Activated CD4-positive, alpha-beta T cell treated with anti-CD3 and anti-CD28 coated beads, Interleukin-2, amount 10 ng/mL, durations not matched to agents 24 days and 14 days (primary cell): Measurements from ENCODE around the gene PLLP. TPM values are rescaled to one million over a fixed set of nuclear protein-coding genes. Genes with fewer than 3 reads are reported as not detected.
"Not testable (repeated sequence)": the region's sequence is repeated elsewhere in the genome, so short reads cannot be mapped to it uniquely, and the experiment has no call there.

Experiments
- DNase-seq: peaks from one replicate; pipeline ENCODE4 v3.0.0; 2022
- H3K27ac Mint-ChIP-seq: one replicate; pipeline ENCODE4 v1.8.0; 2022; ENCODE audit warnings: mild to moderate bottlenecking, mixed read lengths
- H3K27me3 Mint-ChIP-seq: one replicate; pipeline ENCODE4 v1.8.0; 2022; ENCODE audit warnings: mixed read lengths
- H3K36me3 Mint-ChIP-seq: one replicate; pipeline ENCODE4 v1.8.0; 2022; ENCODE audit warnings: low read depth, mild to moderate bottlenecking, mixed read lengths
- H3K4me1 Mint-ChIP-seq: one replicate; pipeline ENCODE4 v1.8.0; 2021; ENCODE audit warnings: mixed read lengths
- H3K4me3 Mint-ChIP-seq: one replicate; pipeline ENCODE4 v1.8.0; 2022; ENCODE audit warnings: mild to moderate bottlenecking, moderate library complexity, mixed read lengths
- H3K9me3 Mint-ChIP-seq: one replicate; pipeline ENCODE4 v1.8.0; 2021; ENCODE audit warnings: mixed read lengths
- intact Hi-C: fragments of 100-400 bp; cut with micrococcal nuclease; formaldehyde crosslinking; loops from one replicate; pipeline ENCODE4 v1.15.1; 2023
- total RNA-seq: library from RNA; stranded (reverse); gene quantifications from 2 replicates; pipeline ENCODE4 v1.2.3, GENCODE V29; 2022

Gene PLLP
- total RNA-seq, 1 donor from 2014 or later: not detected

- intact Hi-C loops: no loop called here
- H3K27ac Mint-ChIP-seq: peak overlapping the region; percentile 71
- DNase-seq: peak; percentile 83
- peaks cover 13% of the 10 kb centered on the region for H3K4me1 Mint-ChIP-seq
- no peaks in the 10 kb centered on the region for H3K36me3 Mint-ChIP-seq
- no peaks in the 10 kb centered on the region for H3K9me3 Mint-ChIP-seq
- H3K27me3 Mint-ChIP-seq: no peaks in the 10 kb centered on the region
- H3K4me3 Mint-ChIP-seq: peak overlapping the region; percentile 74
Measured at GRCh38 chr16:57297856-57298255, 13.4 kb upstream of the PLLP start.

GRCh38 chr16:57289391-57290257, 5.2 kb upstream of the PLLP start:
- DNase-seq: peak; percentile 60
- H3K4me3 Mint-ChIP-seq: peak overlapping the region; percentile 45
- H3K27me3 Mint-ChIP-seq: peaks cover 7% of the 10 kb centered on the region
- H3K27ac Mint-ChIP-seq: peak overlapping the region; percentile 62
- no peaks in the 10 kb centered on the region for H3K36me3 Mint-ChIP-seq
- H3K9me3 Mint-ChIP-seq: no peaks in the 10 kb centered on the region
- intact Hi-C loops: loop anchor here (10.0 kb wide), 1 partner anchor 105 kb away; the partner anchor contains the start of genes PSME3IP1 and RSPRY1
- peaks cover 18% of the 10 kb centered on the region for H3K4me1 Mint-ChIP-seq

DNA sequence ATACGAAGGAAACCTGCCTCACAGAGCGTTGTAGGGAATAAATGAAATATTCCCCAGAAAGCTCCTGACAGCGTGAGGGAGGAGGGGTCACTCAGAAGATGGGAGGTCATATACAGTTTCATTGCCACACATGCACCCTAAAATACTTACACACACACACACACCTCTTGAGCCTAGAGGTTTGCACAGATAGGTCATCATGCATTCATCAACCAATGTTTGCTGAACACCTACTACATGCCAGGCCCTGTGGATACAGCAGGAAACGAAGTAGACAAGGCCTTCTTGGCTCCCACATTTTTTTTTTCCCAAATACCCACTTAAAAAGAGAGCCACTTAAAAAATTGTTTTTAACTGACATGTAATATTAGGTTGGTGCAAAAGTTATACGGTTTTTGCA, 907 bp upstream of the PLLP start:
- DNase-seq: no peak
- peaks cover 34% of the 10 kb centered on the region for H3K27me3 Mint-ChIP-seq
- H3K4me1 Mint-ChIP-seq: peaks cover 25% of the 10 kb centered on the region
- H3K4me3 Mint-ChIP-seq: peak overlapping the region; percentile 77
- H3K27ac Mint-ChIP-seq: no peak overlapping the region
- H3K36me3 Mint-ChIP-seq: no peaks in the 10 kb centered on the region
- H3K9me3 Mint-ChIP-seq: no peaks in the 10 kb centered on the region
- intact Hi-C loops: loop anchor here (2.0 to 10.0 kb wide), 2 partner anchors 41 to 101 kb away; partner anchors contain the start of genes ARL2BP, PSME3IP1 and RSPRY1

DNA sequence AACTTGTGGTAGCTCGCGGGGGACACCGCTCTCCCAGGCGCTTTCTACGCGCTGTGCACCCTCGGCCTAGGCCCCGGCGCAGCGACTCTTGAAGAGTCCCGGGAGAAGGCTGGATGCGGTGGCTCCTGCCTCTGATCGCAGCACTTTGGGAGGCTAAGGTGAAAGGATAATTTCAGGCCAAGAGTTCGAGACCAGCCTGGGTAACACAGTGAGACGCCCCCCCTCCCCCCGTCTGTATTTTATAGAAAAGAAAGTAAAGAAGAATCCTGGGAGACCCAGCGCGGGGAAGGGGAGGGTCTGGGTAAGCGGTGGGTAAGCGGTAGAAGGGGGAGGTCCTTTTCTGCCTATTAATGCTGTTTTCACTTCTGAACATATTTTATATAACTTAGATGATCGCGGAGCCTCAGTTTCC, 486 bp upstream of the PLLP start:
- Mint-ChIP-seq H3K4me1 (peaks cover 25% of the 10 kb centered on the region), H3K27me3 (peaks cover 35% of the 10 kb centered on the region), H3K9me3 (no peaks in the 10 kb centered on the region), H3K4me3 (peak overlapping the region; percentile 77), H3K27ac (no peak overlapping the region), H3K36me3 (no peaks in the 10 kb centered on the region)
- intact Hi-C loops: loop anchor here (1.0 to 10.0 kb wide), 3 partner anchors 15 to 100 kb away; partner anchors contain the start of genes ARL2BP, PSME3IP1 and RSPRY1
- no peak for DNase-seq

DNA sequence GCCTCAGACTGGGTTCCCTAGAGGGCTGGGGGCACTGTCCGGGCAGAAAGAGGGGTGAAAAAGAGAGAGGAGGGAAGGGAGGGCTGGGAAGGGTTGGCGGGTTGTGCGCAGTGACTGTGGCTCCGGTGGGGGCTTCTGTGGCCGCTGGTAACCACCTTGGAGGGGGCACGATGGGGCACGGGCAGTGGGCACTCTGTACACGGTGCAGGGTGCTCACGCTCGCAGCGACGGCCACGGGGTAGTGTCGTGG, 588 bp downstream of the PLLP start:
- intact Hi-C loops: loop anchor here (1.0 to 10.0 kb wide), 3 partner anchors 16 to 99 kb away; partner anchors contain the start of genes ARL2BP, PSME3IP1 and RSPRY1
- H3K4me3 Mint-ChIP-seq: peak overlapping the region; percentile 77
- no peaks in the 10 kb centered on the region for H3K36me3 Mint-ChIP-seq
- H3K27ac Mint-ChIP-seq: peak overlapping the region; percentile 63
- H3K27me3 Mint-ChIP-seq: peaks cover 35% of the 10 kb centered on the region
- peaks cover 18% of the 10 kb centered on the region for H3K4me1 Mint-ChIP-seq
- DNase-seq: no peak
- H3K9me3 Mint-ChIP-seq: no peaks in the 10 kb centered on the region

- Mint-ChIP-seq H3K4me1 (peaks cover 18% of the 10 kb centered on the region), H3K9me3 (no peaks in the 10 kb centered on the region), H3K27ac (peak overlapping the region; percentile 63), H3K27me3 (peaks cover 35% of the 10 kb centered on the region), H3K36me3 (no peaks in the 10 kb centered on the region), H3K4me3 (peak overlapping the region; percentile 77)
- intact Hi-C loops: loop anchor here (10.0 kb wide), 1 partner anchor 99 kb away; the partner anchor contains the start of genes PSME3IP1 and RSPRY1
- DNase-seq: no peak
Measured at GRCh38 chr16:57283214-57283958, 1.1 kb downstream of the PLLP start.

DNA sequence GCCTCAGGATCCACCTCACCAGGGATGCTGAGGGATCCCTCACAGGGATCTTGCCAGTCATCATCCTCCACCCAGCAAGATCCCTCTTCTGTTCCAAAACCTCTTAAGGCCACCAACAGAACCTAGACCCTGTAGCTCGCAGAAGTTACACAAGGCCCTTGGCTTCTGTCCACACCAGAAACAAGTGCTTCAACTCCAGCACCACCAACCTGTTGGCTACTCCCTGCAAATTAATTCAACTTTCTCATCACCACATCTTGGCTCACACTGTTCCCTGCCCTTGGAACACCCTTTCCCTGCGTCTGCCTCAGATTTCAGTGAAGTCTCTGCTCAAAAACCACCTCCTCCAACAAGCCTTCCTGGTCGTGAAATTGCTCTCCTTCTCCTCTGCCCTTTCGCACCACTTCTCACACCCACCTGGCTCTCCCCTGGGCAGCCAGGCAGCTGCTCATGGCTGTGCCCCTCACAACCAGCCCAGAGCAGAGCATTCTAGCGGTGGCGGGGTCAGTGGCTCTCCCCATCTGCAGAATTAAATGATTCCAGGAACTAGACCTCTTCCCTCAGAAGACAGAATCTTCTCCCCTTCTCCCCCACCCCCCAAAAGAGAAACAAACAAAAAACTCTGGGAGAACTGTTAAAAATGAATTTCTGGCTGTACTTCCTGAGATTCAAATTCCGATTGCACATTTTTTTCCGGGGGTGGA, 1.8 kb downstream of the PLLP start:
- Mint-ChIP-seq H3K27me3 (peaks cover 37% of the 10 kb centered on the region), H3K27ac (peak overlapping the region; percentile 72), H3K4me1 (peaks cover 23% of the 10 kb centered on the region), H3K36me3 (no peaks in the 10 kb centered on the region), H3K9me3 (no peaks in the 10 kb centered on the region), H3K4me3 (peak overlapping the region; percentile 19)
- no peak for DNase-seq
- intact Hi-C loops: loop anchor here (10.0 kb wide), 1 partner anchor 98 kb away; the partner anchor contains the start of genes PSME3IP1 and RSPRY1

DNA sequence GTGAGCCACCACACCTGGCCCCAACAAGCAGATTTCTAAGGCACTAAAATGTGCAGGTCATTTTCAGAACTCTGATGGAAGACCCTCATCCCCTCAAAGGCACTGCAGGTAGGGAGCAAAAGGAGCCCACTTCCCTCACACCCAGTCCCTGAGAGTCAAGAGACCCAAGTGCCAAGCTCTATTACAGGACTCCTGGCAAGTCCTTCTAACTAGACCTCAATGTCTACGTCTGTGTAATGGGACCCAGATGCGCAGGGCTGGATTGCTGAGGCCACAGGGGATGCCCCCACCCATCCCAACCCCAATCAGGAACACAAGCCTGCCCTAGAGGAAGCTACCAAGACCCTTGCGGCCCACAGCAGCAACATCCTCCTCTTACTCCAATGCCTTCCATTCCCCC, 2.7 kb downstream of the PLLP start:
- Mint-ChIP-seq H3K36me3 (no peaks in the 10 kb centered on the region), H3K9me3 (no peaks in the 10 kb centered on the region), H3K4me3 (no peak overlapping the region), H3K4me1 (peaks cover 30% of the 10 kb centered on the region), H3K27ac (peak overlapping the region; percentile 27), H3K27me3 (peaks cover 38% of the 10 kb centered on the region)
- no peak for DNase-seq
- intact Hi-C loops: loop anchor here (10.0 kb wide), 1 partner anchor 97 kb away; the partner anchor contains the start of genes PSME3IP1 and RSPRY1

DNA sequence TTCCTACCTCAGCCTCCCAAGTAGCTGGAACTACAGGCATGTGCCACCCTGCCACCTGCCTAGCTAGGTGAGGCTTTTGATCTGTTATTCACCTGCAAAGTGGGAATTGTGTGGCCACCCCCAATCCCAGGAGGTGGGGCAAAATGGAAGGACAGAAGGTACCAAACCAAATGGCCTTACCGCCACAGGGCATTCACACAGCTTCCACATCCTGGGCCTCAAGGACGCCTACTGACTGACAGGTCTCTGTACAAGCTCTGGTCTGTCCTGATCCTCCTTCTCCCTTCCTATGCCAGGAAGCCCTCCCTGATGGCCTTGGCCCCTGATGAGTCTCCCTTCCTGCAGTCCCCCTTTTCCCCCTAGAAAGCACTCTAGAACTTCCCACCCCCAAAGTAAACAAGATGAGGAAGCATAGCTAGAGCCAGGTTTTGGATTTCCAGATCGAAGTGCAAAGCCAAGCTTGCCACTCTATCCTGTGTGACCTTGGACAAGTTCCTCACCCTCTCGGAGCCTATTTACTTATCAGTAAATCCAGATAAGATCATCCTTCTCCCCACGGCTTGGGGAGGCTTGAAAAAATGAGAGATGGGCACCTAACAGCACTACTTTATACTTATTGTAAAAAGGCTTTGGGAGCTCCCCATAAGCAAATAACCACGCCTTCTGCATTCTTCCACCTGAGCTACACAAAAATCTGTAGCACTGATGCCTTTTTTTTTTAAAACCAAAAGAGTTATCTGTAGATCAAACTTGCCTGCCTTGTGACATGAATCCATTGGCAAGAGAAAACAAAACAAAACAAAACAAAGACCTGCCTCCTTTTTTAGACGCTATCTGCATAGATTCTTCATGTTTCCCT, 4.5 kb downstream of the PLLP start:
- Mint-ChIP-seq H3K4me3 (no peak overlapping the region), H3K4me1 (peaks cover 35% of the 10 kb centered on the region), H3K36me3 (no peaks in the 10 kb centered on the region), H3K27ac (no peak overlapping the region), H3K27me3 (peaks cover 33% of the 10 kb centered on the region), H3K9me3 (no peaks in the 10 kb centered on the region)
- intact Hi-C loops: loop anchor here (10.0 kb wide), 1 partner anchor 95 kb away; the partner anchor contains the start of genes PSME3IP1 and RSPRY1
- DNase-seq: no peak

- Mint-ChIP-seq H3K27me3 (peaks cover 25% of the 10 kb centered on the region), H3K4me1 (peaks cover 31% of the 10 kb centered on the region), H3K9me3 (no peaks in the 10 kb centered on the region), H3K27ac (no peak overlapping the region), H3K4me3 (no peak overlapping the region), H3K36me3 (no peaks in the 10 kb centered on the region)
- intact Hi-C loops: no loop called here
- DNase-seq: no peak
Measured at GRCh38 chr16:57278494-57278893, 6.0 kb downstream of the PLLP start.

DNA sequence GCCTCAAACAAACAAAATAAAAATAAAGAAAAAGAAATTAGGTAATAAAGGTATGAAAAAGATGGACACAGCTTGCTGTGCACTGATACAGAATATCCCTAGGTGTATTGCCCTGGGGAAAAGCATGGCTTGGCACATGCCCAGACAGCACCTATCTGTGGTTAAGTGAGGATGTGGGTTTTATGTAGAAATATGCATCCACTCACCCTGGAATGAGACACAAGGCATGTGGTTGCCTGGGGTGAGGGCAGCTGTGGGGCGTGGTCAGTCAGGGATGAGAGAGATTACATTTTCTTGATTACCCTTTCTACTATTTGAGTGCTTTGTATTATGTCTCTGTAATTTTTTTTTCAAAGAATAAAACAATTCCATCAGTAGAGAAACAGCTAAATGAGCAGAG, 6.9 kb downstream of the PLLP start:
- DNase-seq: peak; percentile 88
- H3K4me1 Mint-ChIP-seq: peaks cover 26% of the 10 kb centered on the region
- no peaks in the 10 kb centered on the region for H3K36me3 Mint-ChIP-seq
- no peaks in the 10 kb centered on the region for H3K9me3 Mint-ChIP-seq
- intact Hi-C loops: no loop called here
- peaks cover 16% of the 10 kb centered on the region for H3K27me3 Mint-ChIP-seq
- peak overlapping the region; percentile 39 for H3K27ac Mint-ChIP-seq
- H3K4me3 Mint-ChIP-seq: peak overlapping the region; percentile 73

DNA sequence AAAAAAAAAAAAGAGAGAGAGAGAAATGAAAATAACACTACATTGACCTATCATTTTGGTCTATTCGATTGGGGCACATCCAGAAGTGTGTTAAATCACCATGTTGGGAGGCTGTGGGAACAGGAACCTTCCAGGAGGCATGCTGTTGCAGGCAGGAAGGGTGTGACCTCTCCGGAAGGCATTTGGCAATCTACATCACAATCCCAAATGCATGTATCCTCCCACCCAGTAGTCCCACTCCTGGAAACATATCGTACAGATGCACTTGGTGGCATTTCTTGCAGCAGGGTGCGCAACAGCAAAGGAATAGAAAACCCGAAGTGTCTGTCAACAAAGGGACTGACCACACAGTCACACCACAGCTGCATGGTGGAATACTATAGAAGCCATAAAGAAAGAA, 7.9 kb downstream of the PLLP start:
- no peak overlapping the region for H3K4me3 Mint-ChIP-seq
- no peaks in the 10 kb centered on the region for H3K36me3 Mint-ChIP-seq
- no peak overlapping the region for H3K27ac Mint-ChIP-seq
- no peak for DNase-seq
- peaks cover 26% of the 10 kb centered on the region for H3K4me1 Mint-ChIP-seq
- intact Hi-C loops: no loop called here
- H3K9me3 Mint-ChIP-seq: no peaks in the 10 kb centered on the region
- peaks cover 10% of the 10 kb centered on the region for H3K27me3 Mint-ChIP-seq

DNA sequence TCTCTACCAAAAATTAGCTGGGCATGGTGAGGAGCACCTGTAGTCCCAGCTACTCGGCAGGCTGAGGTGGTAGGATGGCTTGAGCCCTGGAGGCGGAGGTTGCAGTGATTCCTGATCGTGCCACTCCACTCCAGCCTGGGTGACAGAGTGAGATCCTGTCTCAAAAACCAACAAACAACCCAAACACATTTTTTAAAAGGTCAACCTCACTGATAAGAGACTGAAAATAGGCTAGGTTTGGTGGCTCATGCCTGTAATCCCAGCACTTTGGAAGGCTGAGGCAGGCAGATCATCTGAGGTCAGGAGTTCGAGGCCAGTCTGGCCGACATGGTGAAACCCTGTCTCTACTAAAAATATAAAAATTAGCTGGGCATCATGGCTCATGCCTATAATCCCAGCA, 8.5 kb downstream of the PLLP start:
- H3K27ac Mint-ChIP-seq: not testable (repeated sequence)

More for the DNA sequence above, 8.5 kb downstream of the PLLP start:
- H3K4me1 Mint-ChIP-seq: peaks cover 26% of the 10 kb centered on the region
- intact Hi-C loops, H3K9me3 Mint-ChIP-seq, H3K36me3 Mint-ChIP-seq, H3K4me3 Mint-ChIP-seq, DNase-seq, H3K27me3 Mint-ChIP-seq: not testable (repeated sequence)
